Neural progenitor cell (in vitro differentiated cells): ENCODE results near the gene PLEKHM1. TPM values are rescaled to one million over a fixed set of nuclear protein-coding genes. Genes with fewer than 3 reads are reported as not detected.
"Not testable (repeated sequence)": the region's sequence is repeated elsewhere in the genome, so short reads cannot be mapped to it uniquely, and the experiment has no call there.

Experiments
- DNase-seq: peaks from one replicate; pipeline ENCODE4 v3.0.0-alpha.2; 2016; ENCODE audit warnings: low spot score
- H2AFZ ChIP-seq: fragments of 200-600 bp; sonication (generic); replicated peaks from 2 replicates; pipeline ENCODE4 v1.6.1; 2016; ENCODE audit warnings: antibody characterized with exemption
- H3F3A ChIP-seq: fragments of 200-600 bp; sonication (generic); 2 replicates; pipeline ENCODE4 v1.6.1; 2016; ENCODE audit warnings: antibody characterized with exemption, low read depth
- H3K27ac ChIP-seq: fragments of 200-600 bp; sonication (generic); 2 replicates; pipeline ENCODE4 v1.5.1; 2016; ENCODE audit warnings: mild to moderate bottlenecking
- H3K27me3 ChIP-seq: fragments of 200-600 bp; sonication (generic); 2 replicates; pipeline ENCODE4 v1.6.1; 2016; ENCODE audit warnings: mild to moderate bottlenecking, moderate library complexity
- H3K36me3 ChIP-seq: fragments of 200-600 bp; sonication (generic); 2 replicates; pipeline ENCODE4 v1.5.1; 2016
- H3K4me1 ChIP-seq: fragments of 200-600 bp; sonication (generic); 2 replicates; pipeline ENCODE4 v1.6.1; 2016; ENCODE audit warnings: mixed run types
- H3K4me2 ChIP-seq: fragments of 200-600 bp; sonication (generic); 2 replicates; pipeline ENCODE4 v1.6.1; 2016
- H3K4me3 ChIP-seq: fragments of 200-600 bp; sonication (generic); 2 replicates; pipeline ENCODE4 v1.5.1; 2016
- H3K79me2 ChIP-seq: fragments of 200-600 bp; sonication (generic); 2 replicates; pipeline ENCODE4 v1.6.1; 2016; ENCODE audit warnings: low read depth
- H3K9ac ChIP-seq: fragments of 200-600 bp; sonication (generic); 2 replicates; pipeline ENCODE4 v1.6.1; 2016
- H3K9me3 ChIP-seq: fragments of 200-600 bp; sonication (generic); 2 replicates; pipeline ENCODE4 v1.5.1; 2016; ENCODE audit warnings: low read depth
- H4K20me1 ChIP-seq: fragments of 200-600 bp; sonication (generic); 2 replicates; pipeline ENCODE4 v1.6.1; 2016; ENCODE audit warnings: low read depth
- H3K27ac Mint-ChIP-seq: 3 replicates; pipeline ENCODE4 v1.8.0; 2021; ENCODE audit warnings: mixed read lengths
- H3K27me3 Mint-ChIP-seq: 2 replicates; pipeline ENCODE4 v1.8.0; 2022; ENCODE audit warnings: low read depth, mild to moderate bottlenecking, inconsistent platforms, moderate library complexity, mixed read lengths; ENCODE audit not compliant: insufficient read depth
- H3K36me3 Mint-ChIP-seq: 3 replicates; pipeline ENCODE4 v1.8.0; 2021; ENCODE audit warnings: mixed read lengths
- H3K4me1 Mint-ChIP-seq: 3 replicates; pipeline ENCODE4 v1.8.0; 2021; ENCODE audit warnings: mixed read lengths
- H3K4me3 Mint-ChIP-seq: 3 replicates; pipeline ENCODE4 v1.8.0; 2021; ENCODE audit warnings: mild to moderate bottlenecking, moderate library complexity, mixed read lengths
- H3K9me3 Mint-ChIP-seq: 3 replicates; pipeline ENCODE4 v1.8.0; 2020; ENCODE audit warnings: mixed read lengths
- total RNA-seq: library from RNA; depleted of rRNA; stranded (reverse); fragments of >200 nt; gene quantifications from 2 replicates; pipeline ENCODE4 v1.2.3, GENCODE V29; 2015; ENCODE audit warnings: low replicate concordance

Gene PLEKHM1
- total RNA-seq, 1 donor from 2014 or later, result 7.0 TPM

GRCh38 chr17:45498377-45498776 is 7.9 kb upstream of the PLEKHM1 start:
- H4K20me1 ChIP-seq, H3K36me3 Mint-ChIP-seq, H3K27me3 Mint-ChIP-seq: not testable (repeated sequence)

GRCh38 chr17:45497449-45497848 is 6.9 kb upstream of the PLEKHM1 start:
- H3F3A ChIP-seq, H3K4me3 ChIP-seq, H3K9me3 ChIP-seq, H2AFZ ChIP-seq, DNase-seq, H3K4me3 Mint-ChIP-seq, H3K36me3 Mint-ChIP-seq, H3K9me3 Mint-ChIP-seq, H3K27me3 ChIP-seq, H3K4me2 ChIP-seq, H3K27me3 Mint-ChIP-seq, H3K79me2 ChIP-seq, H4K20me1 ChIP-seq, H3K27ac Mint-ChIP-seq, H3K36me3 ChIP-seq, H3K27ac ChIP-seq, H3K4me1 Mint-ChIP-seq, H3K4me1 ChIP-seq, H3K9ac ChIP-seq: not testable (repeated sequence)

More at GRCh38 chr17:45498377-45498776, 7.9 kb upstream of the PLEKHM1 start:
- not testable (repeated sequence) for H3K27me3 ChIP-seq, DNase-seq, H3K9me3 ChIP-seq, H3K4me3 ChIP-seq, H3K27ac ChIP-seq, H3K4me1 Mint-ChIP-seq, H3F3A ChIP-seq, H3K36me3 ChIP-seq, H3K4me2 ChIP-seq, H3K4me1 ChIP-seq, H3K9ac ChIP-seq, H3K27ac Mint-ChIP-seq, H2AFZ ChIP-seq, H3K4me3 Mint-ChIP-seq, H3K9me3 Mint-ChIP-seq, H3K79me2 ChIP-seq

GRCh38 chr17:45496507-45496906 is 6.0 kb upstream of the PLEKHM1 start:
- H3K27ac ChIP-seq, H4K20me1 ChIP-seq, DNase-seq, H3K27ac Mint-ChIP-seq, H3K27me3 ChIP-seq, H3K79me2 ChIP-seq, H3K9ac ChIP-seq, H3K4me1 Mint-ChIP-seq, H3F3A ChIP-seq, H3K36me3 ChIP-seq, H3K4me3 Mint-ChIP-seq, H2AFZ ChIP-seq, H3K4me2 ChIP-seq, H3K27me3 Mint-ChIP-seq, H3K4me1 ChIP-seq, H3K9me3 Mint-ChIP-seq, H3K9me3 ChIP-seq, H3K36me3 Mint-ChIP-seq, H3K4me3 ChIP-seq: not testable (repeated sequence)

- H3K4me3 ChIP-seq, DNase-seq, H3K9me3 ChIP-seq, H3F3A ChIP-seq, H3K27me3 ChIP-seq, H3K4me1 Mint-ChIP-seq, H3K4me2 ChIP-seq, H3K9me3 Mint-ChIP-seq, H3K27ac Mint-ChIP-seq, H2AFZ ChIP-seq, H3K4me1 ChIP-seq, H3K36me3 Mint-ChIP-seq, H4K20me1 ChIP-seq, H3K27me3 Mint-ChIP-seq, H3K4me3 Mint-ChIP-seq, H3K79me2 ChIP-seq, H3K27ac ChIP-seq, H3K9ac ChIP-seq, H3K36me3 ChIP-seq: not testable (repeated sequence)
Measured at GRCh38 chr17:45494556-45494955, 4.0 kb upstream of the PLEKHM1 start.

- not testable (repeated sequence) for H3K4me3 ChIP-seq, H3K4me2 ChIP-seq, H4K20me1 ChIP-seq, H2AFZ ChIP-seq, H3K9me3 ChIP-seq, H3K79me2 ChIP-seq, H3K36me3 Mint-ChIP-seq, H3K4me3 Mint-ChIP-seq, H3K9ac ChIP-seq, H3F3A ChIP-seq, H3K27ac ChIP-seq, H3K4me1 ChIP-seq, H3K27ac Mint-ChIP-seq, H3K27me3 ChIP-seq, H3K9me3 Mint-ChIP-seq, H3K36me3 ChIP-seq, DNase-seq, H3K27me3 Mint-ChIP-seq
- peaks cover 11% of the 10 kb centered on the region for H3K4me1 Mint-ChIP-seq
Measured at GRCh38 chr17:45492156-45492555, 1.6 kb upstream of the PLEKHM1 start.

GRCh38 chr17:45490198-45490597 is 323 bp downstream of the PLEKHM1 start:
- H2AFZ ChIP-seq, result peak overlapping the region; percentile 52
- not testable (repeated sequence) for H3K9ac ChIP-seq, H4K20me1 ChIP-seq, H3K9me3 Mint-ChIP-seq, H3K27ac Mint-ChIP-seq, H3K36me3 ChIP-seq, H3K27ac ChIP-seq, H3K9me3 ChIP-seq, H3K27me3 Mint-ChIP-seq, H3K36me3 Mint-ChIP-seq, H3F3A ChIP-seq, H3K4me1 ChIP-seq, H3K27me3 ChIP-seq, H3K79me2 ChIP-seq
- peak overlapping the region; percentile 83 for H3K4me3 ChIP-seq
- H3K4me2 ChIP-seq, result peak overlapping the region; percentile 86
- Mint-ChIP-seq H3K4me1 (peaks cover 11% of the 10 kb centered on the region), H3K4me3 (peak overlapping the region; percentile 86)
- DNase-seq, result peak; percentile 4

GRCh38 chr17:45487704-45488103 is 2.8 kb downstream of the PLEKHM1 start:
- peaks cover 13% of the 10 kb centered on the region for H3K4me1 Mint-ChIP-seq
- not testable (repeated sequence) for H4K20me1 ChIP-seq, H3F3A ChIP-seq, H3K36me3 ChIP-seq, H3K36me3 Mint-ChIP-seq, H2AFZ ChIP-seq, DNase-seq, H3K27ac ChIP-seq, H3K79me2 ChIP-seq, H3K9me3 Mint-ChIP-seq, H3K27me3 Mint-ChIP-seq, H3K4me2 ChIP-seq, H3K4me3 ChIP-seq, H3K27me3 ChIP-seq, H3K9ac ChIP-seq, H3K9me3 ChIP-seq, H3K4me1 ChIP-seq, H3K27ac Mint-ChIP-seq
- H3K4me3 Mint-ChIP-seq, result peak overlapping the region; percentile 53

GRCh38 chr17:45483591-45484216 is 6.8 kb downstream of the PLEKHM1 start:
- H3K4me1 Mint-ChIP-seq, H3K9me3 Mint-ChIP-seq, H3F3A ChIP-seq, H3K27me3 Mint-ChIP-seq, H3K4me2 ChIP-seq, H3K79me2 ChIP-seq, DNase-seq, H3K27me3 ChIP-seq, H3K4me1 ChIP-seq, H2AFZ ChIP-seq, H3K4me3 ChIP-seq, H4K20me1 ChIP-seq, H3K9me3 ChIP-seq, H3K36me3 ChIP-seq, H3K27ac ChIP-seq, H3K9ac ChIP-seq, H3K4me3 Mint-ChIP-seq, H3K36me3 Mint-ChIP-seq: not testable (repeated sequence)
- H3K27ac Mint-ChIP-seq, result peak overlapping the region; percentile 28
